ENCODE data around the gene TMEM43.

TMEM43 gene

GRCh38 chr3:14181253-14181652 is 56.4 kb downstream of the TMEM43 start:
- DNase-seq: no peak

- DNase-seq: no peak
These were observed 58.2 kb downstream of the TMEM43 start for GRCh38 chr3:14183015-14183577.

- no peak for DNase-seq
These were observed 62.1 kb downstream of the TMEM43 start for GRCh38 chr3:14186854-14187458.

GRCh38 chr3:14188041-14188754 is 63.3 kb downstream of the TMEM43 start:
- no peak for DNase-seq
